GM21529 (cell line): ENCODE data around the gene AGAP3.

ENCODE experiments used
- ATAC-seq: cut with Tn5 transposase; IDR thresholded peaks from one replicate; pipeline ENCODE4 v1.9.1; 2021; ENCODE audit not compliant: unreplicated experiment

Gene AGAP3

GRCh38 chr7:151152643-151153513, 66.6 kb downstream of the AGAP3 start:
- ATAC-seq: no peak

GRCh38 chr7:151157645-151158329, 71.5 kb downstream of the AGAP3 start:
- ATAC-seq: no peak

GRCh38 chr7:151161757-151162156, 75.5 kb downstream of the AGAP3 start:
- no peak for ATAC-seq

DNA sequence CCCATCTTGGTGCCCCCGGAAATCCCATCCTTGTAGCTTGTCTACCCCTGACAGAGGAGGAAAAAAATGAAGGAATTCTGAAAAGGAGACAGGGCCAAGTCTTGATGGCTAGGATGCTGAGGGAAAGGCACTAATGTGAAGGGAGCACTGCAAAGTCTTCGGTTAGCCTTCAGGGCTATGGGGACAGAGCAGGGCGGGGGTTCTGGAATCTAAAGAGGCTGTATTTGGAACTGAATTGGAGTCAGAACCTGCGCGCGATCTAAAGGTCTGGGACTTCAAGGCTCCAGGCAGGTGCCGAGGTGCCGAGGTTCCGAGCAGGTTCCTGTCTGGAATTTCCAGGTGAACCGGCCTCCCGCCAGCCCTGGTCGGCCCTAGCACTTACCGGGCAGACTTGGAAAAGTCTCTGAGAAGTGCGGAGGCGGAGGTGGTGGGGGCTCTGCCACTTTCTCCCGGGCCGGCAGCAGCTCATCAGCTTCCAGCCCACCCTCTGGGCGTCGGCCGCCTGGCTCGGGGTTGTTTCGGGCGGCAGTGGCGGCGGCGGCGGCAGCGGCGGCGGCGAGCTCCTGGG, 80.4 kb downstream of the AGAP3 start:
- no peak for ATAC-seq

DNA sequence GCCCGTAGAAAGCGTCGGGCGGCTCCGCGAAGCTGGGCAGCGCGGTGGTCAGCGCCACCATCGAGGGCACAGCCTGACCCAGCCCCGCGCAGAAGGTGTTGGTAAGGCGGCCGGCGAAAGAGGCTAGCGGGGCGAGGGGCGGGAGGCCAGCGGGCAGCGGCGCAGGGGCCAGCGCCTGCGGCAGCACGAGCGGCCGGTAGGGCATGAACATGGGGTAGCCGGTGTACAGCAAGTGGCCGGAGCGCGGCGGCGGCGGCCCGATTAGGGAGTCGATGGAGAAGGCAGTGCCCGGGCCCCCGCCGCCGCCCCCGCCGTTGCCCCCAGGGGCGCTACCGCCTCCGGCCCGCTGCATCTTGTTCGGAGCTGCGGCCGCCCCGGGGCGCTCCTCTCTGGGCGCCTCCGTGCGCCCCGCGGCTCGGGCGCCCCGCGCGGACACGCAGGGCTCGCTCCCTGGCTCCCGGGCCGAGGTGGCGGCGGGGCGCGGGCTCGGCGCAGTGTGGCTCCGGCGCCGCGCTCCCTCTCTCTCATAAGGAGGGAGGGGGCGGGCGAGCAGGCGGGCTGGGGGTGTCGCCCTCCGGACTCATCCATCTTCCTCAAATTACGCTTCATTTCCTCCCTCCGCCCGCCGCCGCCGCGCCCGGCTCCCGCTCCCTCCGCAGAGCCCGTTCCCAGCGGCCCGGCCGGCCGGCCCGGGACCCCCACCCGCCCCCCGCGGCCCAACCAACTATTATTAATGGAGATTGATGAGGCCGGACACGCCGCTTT, 81.1 kb downstream of the AGAP3 start, which contains the start of gene GBX1:
TSS of gene GBX1 (minus strand) at position 498 of the 765 bp plus-strand sequence. CDS start at position 352, 146 bp downstream.
- no peak for ATAC-seq

- peak; percentile 68 for ATAC-seq
Observed at GRCh38 chr7:151168003-151168786, 81.9 kb downstream of the AGAP3 start.

- no peak for ATAC-seq
Observed at GRCh38 chr7:151168787-151169162, 82.5 kb downstream of the AGAP3 start.

DNA sequence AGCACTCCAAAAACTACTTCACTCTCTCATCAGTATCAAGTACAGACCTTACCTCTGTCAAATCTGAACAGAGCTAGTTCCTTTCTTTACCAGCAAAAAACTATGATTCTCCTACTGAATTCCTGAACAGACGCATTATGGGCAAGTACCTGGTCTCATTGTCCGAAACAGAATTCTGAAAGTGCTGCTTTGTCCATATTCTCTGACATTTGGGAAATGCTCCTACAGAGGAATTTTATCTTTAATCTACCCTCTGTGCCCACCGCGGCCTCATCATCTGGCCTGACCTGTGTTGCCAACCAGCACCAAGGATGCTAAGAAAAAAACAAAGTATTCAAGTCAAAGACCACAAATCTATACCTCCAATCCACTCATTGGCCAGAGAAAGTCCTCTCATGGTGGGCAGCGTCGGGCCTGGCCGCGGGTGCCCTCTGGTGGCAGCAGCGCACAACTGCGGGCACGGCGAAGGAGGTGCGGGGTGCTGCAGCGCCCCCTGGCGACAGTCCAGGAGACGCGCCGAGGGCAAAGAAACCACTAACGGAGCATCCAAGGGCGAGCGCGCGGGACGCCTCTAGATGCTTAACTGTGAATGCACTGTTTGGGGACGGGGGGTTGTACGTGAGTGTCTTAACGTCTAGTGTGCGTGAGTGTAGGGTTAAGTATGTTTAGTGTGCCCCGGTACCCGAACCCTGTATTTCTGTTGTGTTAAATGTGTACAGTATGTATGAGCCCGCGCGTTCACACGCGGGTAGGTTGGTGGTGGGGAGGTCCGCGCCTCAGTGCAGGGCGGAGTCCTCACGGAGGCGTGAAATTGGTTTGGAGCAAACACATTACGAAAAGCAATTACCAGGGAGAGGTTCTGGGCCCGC, 86.2 kb downstream of the AGAP3 start:
- ATAC-seq: peak; percentile 59

DNA sequence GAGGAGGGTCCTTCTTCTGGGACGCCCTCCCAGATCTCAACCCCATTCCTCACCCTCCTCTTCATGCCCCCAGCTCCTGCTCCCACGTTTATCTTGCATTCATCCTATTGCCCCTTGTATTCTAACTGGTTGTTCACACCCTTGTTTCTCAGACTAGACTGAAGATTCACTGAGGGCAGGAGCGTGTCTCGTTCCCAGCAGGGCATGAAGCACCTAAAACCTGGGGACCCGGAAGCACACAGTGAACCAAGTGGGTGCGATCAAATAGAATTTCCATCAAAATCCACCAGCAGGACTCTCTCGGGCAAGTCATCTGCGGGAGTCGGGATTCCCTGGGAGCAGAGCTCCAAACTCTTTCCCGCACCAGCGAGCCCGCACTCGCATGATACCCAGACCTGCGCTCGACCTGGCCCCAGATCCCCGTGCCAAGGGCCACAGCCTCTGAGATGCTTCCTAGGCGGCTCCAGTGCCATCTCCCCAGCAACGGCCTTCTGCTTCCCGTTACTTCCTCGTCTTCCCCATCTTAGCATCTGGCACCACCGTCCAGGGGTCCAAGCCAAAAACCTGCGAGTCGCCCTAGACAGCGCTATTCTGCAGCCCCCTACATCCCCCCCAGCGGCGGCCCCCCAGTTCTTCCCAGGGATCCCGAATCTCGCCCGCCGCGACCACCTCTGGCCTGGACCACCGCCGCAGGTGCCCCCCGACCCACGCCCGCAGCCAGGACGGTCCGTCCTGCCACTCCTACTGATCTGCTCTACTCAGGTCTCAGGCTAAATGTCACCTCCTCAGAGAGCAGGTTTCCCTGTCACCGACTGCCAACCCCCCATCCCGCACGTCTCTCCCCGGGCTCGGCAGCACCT, 87.3 kb downstream of the AGAP3 start:
- no peak for ATAC-seq

- no peak for ATAC-seq
Observed at GRCh38 chr7:151174246-151175046, 88.2 kb downstream of the AGAP3 start.

DNA sequence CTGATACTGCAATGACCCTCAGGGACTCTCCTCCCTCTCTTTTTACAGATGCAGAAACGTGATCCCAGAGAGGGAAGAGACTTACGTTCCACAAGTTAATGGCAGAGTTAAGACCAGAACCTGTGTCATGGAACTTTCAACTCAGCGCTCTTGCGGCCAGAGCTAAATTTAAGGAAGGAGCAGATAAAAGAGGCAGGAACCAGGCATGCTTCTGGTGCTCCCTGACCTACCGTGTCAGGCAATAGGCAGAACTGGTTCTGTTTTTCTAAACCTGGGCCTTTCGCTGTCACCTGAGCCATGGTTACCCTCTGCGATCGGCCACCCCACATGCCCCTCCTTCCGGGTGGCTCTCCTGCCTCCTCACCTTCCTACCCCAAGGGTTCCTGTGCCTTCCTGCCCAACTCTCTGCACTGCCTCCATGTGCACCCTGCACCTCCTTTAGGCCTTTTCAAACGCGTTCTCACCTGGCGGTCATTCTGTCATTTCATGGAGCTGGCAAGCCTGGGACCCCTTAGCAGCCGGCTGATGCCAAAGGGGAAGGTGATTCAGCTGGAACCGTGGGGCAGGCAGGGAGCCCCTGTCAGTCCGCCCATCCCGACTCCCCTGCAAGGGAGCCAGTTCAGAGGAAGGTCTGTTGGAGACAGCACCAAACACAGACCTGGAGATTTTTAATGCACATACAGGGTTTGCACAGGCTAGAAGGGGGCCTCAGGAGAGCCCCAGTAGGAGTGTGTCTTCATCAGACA, 88.9 kb downstream of the AGAP3 start:
- no peak for ATAC-seq

- no peak for ATAC-seq
Observed at GRCh38 chr7:151175793-151176311, 89.6 kb downstream of the AGAP3 start.

GRCh38 chr7:151176401-151176800, 90.1 kb downstream of the AGAP3 start:
- no peak for ATAC-seq

- no peak for ATAC-seq
Observed at GRCh38 chr7:151177310-151177709, 91.0 kb downstream of the AGAP3 start.

DNA sequence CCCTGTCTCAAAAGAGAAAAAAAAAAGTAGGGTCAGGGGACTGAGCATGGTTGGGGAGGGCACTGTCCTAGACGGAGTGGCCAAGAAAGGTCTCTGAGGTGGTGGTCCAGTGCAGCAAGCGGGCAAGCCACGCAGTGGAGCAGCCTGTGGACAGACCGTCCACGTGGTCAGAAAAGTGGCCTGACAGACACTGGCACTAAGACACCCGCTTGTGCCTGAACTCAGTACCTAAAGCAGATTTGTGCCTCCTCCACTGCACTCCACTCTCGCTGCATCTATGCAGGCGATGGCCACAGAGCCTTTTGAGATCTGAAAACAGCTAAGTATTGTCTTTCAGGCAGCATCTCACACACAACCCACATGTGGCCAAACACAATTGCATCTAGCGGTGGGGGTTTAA, 92.0 kb downstream of the AGAP3 start:
- ATAC-seq: no peak

- ATAC-seq: no peak
Observed at GRCh38 chr7:151178831-151179230, 92.6 kb downstream of the AGAP3 start.
